ENCODE data around the gene DGKH. TPM values are rescaled to one million over a fixed set of nuclear protein-coding genes. Genes with fewer than 3 reads are reported as not detected.

DGKH gene
- total and polyA plus RNA-seq, 10 of the 15 experiments (the other 5 are each of a cell fraction or from before 2014, with no cell fraction given) = 1.3 to 15.2 (median 7.3) TPM

GRCh38 chr13:42151781-42152180, 103.3 kb downstream of the DGKH start (continued):
- TF ChIP-seq NFIC (IDR thresholded peaks at IDR 0.05; ENCODE audit: low read depth, low read length) (no peak), HDGF (IDR thresholded peaks at IDR 0.05) (no peak)

- H3K36me3 ChIP-seq (ENCODE audit: control insufficient read depth in 2 of 2, insufficient read depth in 2 of 2, low read length in 1 of 2) = peaks cover 0 to 4% of the 10 kb centered on the region in 2 experiments; a peak in 1 of 4 replicates
- no peaks in the 10 kb centered on the region for H3K79me2 ChIP-seq (ENCODE audit: control insufficient read depth, insufficient read depth, low read length)
- SMC1A ChIA-PET (ENCODE audit: uncharacterized antibody, unreplicated experiment) = interaction anchor here (1.0 kb wide), 1 partner anchor 11 kb away, joined by 3 read pairs; no protein-coding TSS in a partner anchor
- no peaks in the 10 kb centered on the region for H3K9me3 ChIP-seq (replicated peaks; ENCODE audit: control insufficient read depth, insufficient read depth, low read length)
- WGBS (ENCODE audit: insufficient coverage, insufficient replicate concordance, low lambda C conversion rate, missing lambda C conversion rate) = 100% methylated on average over 4 of the region's 4 CpGs
- no TSS peak for BruUV-seq (replicated peaks)
- no peak overlapping the region for H2AFZ ChIP-seq (ENCODE audit: control insufficient read depth, low read depth, low read length)
- no peak overlapping the region for H3K4me3 ChIP-seq
- RAD21 ChIA-PET (ENCODE audit: unreplicated experiment) = no interaction called here
- H3K9ac ChIP-seq (ENCODE audit: control insufficient read depth, insufficient read depth, low read length) = no peak overlapping the region
- no peak for DNase-seq (ENCODE audit: low read depth, low spot score)
- POLR2A ChIA-PET = no interaction called here
- FAIRE-seq = peak; percentile 91
- intact Hi-C loops (cut with micrococcal nuclease; ENCODE audit: unreplicated experiment) (no loop called here), in situ Hi-C loops (cut with MboI) (no loop called here)
- TF ChIP-seq NFIC (IDR thresholded peaks at IDR 0.05; ENCODE audit: low read depth, low read length) = no peak
- TF ChIP-seq CHD1 (IDR thresholded peaks at IDR 0.05; ENCODE audit: low read depth, low read length) = no peak
- TF ChIP-seq CBX3 (IDR thresholded peaks at IDR 0.05; ENCODE audit: borderline replicate concordance, low read depth) = no peak
- no peak overlapping the region for H3K4me2 ChIP-seq (ENCODE audit: control insufficient read depth, insufficient read depth)
- CTCF ChIA-PET = no interaction called here
- H3K27ac ChIP-seq (ENCODE audit: control insufficient read depth, insufficient read depth) = no peak overlapping the region; the same call in 1 of the 2 replicates
- H4K20me1 ChIP-seq (ENCODE audit: control insufficient read depth, insufficient read depth) = no peaks in the 10 kb centered on the region
- no peaks in the 10 kb centered on the region for H3K27me3 ChIP-seq (replicated peaks in 1 of 2; ENCODE audit: control insufficient read depth in 2 of 2, insufficient read depth in 2 of 2, low read length in 1 of 2)
- H3K4me1 ChIP-seq (ENCODE audit: control insufficient read depth, insufficient read depth, low read length) = no peaks in the 10 kb centered on the region
- ATAC-seq = peak; percentile 28; the same call in 1 of the 3 replicates
These were observed 104.0 kb downstream of the DGKH start for GRCh38 chr13:42152495-42152894.
